Hepatocyte (in vitro differentiated cells): Measurements from ENCODE around the gene PCDHB14.

Experiments
- EZH2 ChIP-seq: fragments of 200-600 bp; sonication (generic); IDR thresholded peaks from 2 replicates; pipeline ENCODE4 v1.6.1; 2016; ENCODE audit warnings: antibody characterized with exemption, mild to moderate bottlenecking, borderline replicate concordance
- EZH2phosphoT487 ChIP-seq: fragments of 200-600 bp; sonication (generic); IDR thresholded peaks from one replicate; pipeline ENCODE4 v1.6.1; 2018; ENCODE audit warnings: antibody characterized with exemption, mild to moderate bottlenecking, low read depth, moderate library complexity; ENCODE audit not compliant: unreplicated experiment, severe bottlenecking
- TF ChIP-seq, protein P1 (sequence below): fragments of 200-600 bp; sonication (generic); IDR thresholded peaks from 2 replicates; pipeline ENCODE4 v1.5.1; 2016; ENCODE audit warnings: antibody characterized with exemption, mild to moderate bottlenecking; ENCODE audit not compliant: poor library complexity

DNA sequence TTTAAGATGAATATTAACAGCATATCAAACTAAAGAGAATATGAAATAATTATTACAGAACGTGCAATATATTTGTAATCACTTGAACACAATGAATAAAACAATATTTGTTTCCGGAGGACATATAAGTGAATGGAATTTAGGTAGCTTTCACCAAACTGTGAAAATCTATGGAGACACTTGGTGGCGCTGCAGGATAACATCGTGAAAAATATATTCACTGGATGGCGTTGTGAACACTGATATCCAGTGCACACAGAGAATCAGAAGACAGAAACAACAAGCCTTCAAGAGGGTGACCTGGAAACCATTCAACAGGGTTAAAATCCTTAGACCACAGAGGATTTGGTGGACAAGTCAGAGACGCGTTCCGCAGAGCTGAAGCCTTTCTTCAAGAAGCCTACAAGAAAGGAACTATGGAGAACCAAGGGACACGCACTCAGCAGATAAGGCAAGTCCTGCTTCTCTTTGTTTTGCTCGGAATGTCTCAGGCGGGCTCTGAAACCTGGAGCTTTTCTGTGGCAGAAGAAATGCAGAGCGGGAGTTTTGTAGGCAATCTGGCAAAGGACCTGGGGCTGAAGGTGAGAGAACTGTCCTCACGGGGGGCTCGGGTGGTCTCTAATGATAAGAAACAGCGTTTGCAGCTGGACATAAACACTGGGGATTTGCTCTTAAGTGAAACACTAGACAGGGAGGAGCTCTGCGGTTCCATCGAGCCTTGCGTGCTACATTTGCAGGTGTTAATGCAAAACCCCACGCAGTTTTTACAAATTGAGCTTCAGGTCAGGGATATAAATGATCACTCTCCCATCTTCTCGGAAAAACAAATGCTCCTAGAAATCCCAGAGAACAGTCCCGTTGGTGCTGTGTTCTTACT, 23.5 kb upstream of the PCDHB14 start, which contains the start of gene PCDHB11:
- TF ChIP-seq EZH2 (no peak), EZH2phosphoT487 (no peak)
- TF ChIP-seq, protein P1, sequence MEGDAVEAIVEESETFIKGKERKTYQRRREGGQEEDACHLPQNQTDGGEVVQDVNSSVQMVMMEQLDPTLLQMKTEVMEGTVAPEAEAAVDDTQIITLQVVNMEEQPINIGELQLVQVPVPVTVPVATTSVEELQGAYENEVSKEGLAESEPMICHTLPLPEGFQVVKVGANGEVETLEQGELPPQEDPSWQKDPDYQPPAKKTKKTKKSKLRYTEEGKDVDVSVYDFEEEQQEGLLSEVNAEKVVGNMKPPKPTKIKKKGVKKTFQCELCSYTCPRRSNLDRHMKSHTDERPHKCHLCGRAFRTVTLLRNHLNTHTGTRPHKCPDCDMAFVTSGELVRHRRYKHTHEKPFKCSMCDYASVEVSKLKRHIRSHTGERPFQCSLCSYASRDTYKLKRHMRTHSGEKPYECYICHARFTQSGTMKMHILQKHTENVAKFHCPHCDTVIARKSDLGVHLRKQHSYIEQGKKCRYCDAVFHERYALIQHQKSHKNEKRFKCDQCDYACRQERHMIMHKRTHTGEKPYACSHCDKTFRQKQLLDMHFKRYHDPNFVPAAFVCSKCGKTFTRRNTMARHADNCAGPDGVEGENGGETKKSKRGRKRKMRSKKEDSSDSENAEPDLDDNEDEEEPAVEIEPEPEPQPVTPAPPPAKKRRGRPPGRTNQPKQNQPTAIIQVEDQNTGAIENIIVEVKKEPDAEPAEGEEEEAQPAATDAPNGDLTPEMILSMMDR: peak; percentile 16
